Measurements from ENCODE around the gene CKLF.
"Not testable (repeated sequence)": the region's sequence is repeated elsewhere in the genome, so short reads cannot be mapped to it uniquely, and the experiment has no call there.

Gene CKLF

DNA sequence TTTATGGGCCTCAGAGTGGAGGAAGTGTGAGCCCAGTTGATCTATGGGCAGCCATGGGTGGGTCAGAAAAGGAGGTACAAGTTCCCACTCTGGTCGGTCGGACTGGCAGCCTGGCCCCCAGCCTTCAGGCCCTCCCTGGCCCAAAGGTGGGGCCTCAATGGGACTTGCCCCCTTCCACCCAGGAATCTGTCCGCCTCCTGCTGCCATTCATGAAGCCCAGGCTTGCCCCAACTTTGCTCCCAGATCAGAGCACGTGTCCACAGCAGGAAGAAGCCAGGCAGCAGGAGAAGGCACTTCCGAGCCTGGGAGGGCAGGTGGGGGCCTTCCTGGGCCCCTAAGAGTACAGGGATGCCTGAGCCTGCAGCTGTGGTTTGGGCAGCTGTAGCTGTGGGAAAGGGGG, 49.1 kb downstream of the CKLF start:
- DNase-seq = no peak

DNA sequence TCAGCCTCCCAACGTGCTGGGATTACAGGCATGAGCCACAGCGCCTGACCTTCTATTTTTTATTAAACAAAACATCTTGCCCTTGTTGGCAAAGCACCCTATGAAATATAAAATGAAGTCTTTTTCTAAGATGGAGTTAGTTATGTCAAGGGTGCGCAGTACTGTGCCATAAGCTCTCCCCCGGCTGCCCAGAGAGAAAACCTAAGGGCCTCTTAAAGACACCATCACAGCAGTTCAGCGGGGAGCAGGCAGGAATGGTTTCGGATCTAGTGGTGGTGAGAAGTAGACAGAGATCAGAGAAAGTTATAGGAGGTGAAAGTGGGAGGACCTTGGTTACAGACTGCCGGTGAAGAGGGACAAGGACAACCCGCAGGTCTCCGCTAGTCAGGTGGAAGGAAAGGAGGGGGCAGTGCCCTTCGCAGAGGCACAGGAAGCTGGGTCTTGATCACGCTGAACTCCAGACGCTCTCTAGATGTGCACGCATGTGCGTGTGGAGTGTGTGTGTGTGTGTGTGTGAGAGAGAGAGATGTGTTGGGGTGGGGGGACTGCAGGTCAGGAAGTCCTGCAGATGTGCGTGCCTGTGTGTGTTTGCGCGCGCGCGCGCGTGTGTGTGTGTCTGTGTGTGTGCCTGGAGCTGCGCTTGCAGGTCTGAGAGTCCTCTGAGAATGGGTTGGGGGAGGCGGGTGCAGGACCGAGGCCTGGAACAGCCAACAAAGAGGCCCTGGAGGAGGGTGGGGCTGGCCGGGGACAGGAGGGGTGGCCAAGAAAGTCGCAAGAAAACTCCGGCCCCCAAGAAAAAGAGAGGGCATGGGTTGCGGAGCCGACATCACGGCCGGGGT, 51.4 kb downstream of the CKLF start:
- peak; percentile 79 for DNase-seq

DNA sequence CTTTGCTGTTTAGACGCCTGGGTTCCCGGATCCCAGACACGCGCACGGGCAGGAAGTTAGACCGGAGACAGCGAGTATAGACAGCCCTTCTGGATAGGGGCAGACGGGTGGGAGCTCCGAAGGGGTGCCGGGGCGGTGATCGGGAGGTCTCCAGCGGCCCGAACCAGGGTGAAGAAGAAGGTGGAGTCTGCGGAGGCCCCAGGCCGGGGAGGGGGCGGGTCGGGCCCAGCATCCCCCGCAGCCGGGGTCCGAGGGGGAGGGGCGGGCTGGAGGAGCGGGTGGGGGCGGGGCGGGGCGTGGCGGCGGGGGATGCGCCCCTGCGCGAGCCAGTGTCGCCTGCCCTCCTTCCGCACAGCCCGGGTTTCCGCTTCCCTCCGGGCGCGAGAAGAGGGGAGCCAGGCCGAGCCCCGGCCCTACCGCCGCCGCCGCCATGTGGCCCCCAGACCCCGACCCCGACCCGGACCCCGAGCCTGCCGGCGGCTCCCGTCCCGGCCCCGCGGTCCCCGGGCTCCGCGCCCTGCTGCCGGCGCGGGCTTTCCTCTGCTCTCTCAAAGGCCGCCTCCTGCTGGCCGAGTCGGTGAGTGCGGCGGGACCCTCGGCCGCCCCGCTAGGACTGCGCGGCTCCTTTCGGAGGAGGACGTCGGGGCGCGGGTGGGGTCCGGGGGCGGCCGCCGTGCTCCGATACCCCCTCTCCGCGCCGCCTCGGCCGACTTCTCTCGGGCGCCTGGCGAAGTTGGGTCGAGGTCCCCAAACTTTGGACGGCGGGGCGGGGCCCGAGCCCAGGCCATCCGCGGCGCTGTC, 52.2 kb downstream of the CKLF start, which contains the start of gene CMTM3:
Gene CMTM3 (plus strand): TSS at position 329 of the 801 bp plus-strand sequence. CDS start 102 bp downstream, at position 431.
- DNase-seq = peak; percentile 77

DNA sequence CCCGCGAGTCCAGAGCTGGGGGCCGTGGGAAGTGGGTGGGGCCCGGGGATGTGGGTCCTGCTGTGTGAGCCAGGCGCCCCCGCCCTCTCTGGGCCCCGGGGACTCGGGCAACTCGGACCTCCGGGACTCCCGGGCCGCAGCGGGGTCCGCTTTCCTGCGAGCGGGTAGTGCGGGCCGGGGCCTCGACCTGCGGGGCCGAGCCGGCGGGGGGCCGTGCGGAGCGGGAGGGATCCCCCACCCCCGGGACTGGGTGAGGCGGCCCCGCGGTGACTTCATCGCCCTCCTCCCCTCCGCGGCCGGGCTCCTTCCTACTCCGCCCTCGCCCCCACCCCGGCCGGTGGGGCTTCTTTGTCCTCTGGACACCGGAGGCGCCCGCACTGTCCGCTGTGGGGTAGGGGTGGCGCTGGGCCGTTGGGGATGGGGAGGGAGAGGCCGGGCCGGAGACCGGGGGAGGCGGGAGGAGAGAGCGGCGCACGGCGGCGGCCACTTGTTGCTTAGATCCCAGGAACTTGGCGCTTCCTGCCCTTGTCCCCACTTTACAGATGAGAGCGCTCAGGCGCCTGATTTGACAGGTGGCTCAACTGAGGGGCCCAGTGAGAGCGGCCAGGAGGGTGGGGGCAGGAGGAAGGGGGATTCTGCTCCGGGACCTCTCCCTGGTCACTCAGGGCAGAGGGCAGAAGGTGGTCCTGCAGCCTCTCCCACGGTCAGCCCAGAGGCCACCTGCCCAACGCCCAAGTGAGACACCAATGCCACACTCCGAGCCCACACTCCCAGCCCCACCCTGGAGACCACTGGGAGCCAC, 53.0 kb downstream of the CKLF start:
- peak; percentile 41 for DNase-seq

GRCh38 chr16:66605979-66606751, 53.8 kb downstream of the CKLF start:
- DNase-seq = no peak

- DNase-seq = peak; percentile 91
Measured at GRCh38 chr16:66608241-66609138, 56.1 kb downstream of the CKLF start.

DNA sequence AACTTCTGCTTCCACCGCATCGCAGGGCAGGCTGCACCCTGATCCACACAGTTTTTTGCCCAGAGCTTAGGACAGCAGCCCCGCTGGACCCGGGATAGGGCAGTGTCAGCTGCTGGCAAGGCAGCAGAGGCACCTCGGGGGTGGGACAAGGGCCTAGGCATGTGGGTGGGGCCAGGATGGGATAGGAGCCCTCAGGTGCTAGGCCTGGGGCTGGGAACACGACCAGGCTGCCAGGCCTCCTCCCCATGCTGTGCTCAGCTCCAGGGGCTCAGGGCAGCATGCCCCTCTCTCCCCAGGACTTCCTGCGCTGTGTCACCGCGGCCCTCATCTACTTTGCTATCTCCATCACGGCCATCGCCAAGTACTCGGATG, 56.7 kb downstream of the CKLF start:
- DNase-seq = no peak

DNA sequence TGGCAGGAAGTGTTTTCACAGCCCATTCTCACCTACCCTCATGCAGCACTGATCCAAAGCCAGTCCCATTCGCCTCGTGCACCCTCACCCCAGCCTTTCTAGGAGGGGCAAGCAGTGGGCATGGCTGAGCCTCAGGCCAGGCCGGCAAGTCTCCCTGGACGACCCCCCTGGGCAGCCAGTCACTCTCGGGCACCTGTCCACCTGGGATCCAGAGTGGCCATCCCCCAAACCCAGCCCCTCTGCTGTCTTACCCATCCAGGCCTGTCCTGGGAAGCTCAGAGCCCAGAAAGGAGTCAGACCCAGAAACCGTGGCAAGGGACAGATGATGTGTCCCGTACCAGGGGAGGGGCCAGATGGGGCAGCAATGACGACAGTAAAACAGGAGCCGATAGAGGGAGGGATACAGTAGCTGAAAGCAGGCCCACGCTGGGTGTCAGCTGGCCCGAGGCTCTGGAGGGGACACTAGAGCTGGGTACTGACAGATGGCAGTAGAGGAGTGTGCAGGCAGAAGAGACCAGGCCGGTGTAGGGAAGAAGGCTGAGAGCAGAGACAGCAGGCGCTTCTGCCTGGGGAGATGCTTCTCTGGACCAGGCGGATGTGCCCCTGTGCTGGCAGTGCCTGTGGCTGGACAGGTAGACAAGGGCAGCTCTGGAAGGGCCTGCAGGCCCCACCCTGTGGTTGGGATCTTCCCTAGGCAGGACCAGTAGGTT, 57.9 kb downstream of the CKLF start:
- DNase-seq = no peak

DNA sequence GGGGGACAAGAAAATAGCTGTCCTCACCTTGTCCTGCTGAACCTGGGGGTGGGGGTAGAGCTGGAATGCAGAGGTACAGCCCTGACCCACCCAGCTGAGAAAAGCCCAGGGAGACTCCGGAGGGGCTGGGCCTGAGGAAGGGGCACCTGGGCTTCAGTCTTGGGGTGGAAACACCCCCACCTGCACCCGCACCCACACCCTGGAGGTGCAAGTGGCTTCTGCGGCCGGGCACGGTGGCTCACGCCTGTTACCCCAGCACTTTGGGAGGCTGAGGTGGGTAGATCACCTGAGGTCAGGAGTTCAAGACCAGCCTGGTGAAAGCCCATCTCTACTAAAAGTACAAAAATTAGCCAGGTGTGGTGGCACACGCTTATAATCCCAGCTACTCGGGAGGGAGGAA, 59.5 kb downstream of the CKLF start:
- DNase-seq = not testable (repeated sequence)

- DNase-seq = no peak
Measured at GRCh38 chr16:66612422-66612821, 60.0 kb downstream of the CKLF start.

DNA sequence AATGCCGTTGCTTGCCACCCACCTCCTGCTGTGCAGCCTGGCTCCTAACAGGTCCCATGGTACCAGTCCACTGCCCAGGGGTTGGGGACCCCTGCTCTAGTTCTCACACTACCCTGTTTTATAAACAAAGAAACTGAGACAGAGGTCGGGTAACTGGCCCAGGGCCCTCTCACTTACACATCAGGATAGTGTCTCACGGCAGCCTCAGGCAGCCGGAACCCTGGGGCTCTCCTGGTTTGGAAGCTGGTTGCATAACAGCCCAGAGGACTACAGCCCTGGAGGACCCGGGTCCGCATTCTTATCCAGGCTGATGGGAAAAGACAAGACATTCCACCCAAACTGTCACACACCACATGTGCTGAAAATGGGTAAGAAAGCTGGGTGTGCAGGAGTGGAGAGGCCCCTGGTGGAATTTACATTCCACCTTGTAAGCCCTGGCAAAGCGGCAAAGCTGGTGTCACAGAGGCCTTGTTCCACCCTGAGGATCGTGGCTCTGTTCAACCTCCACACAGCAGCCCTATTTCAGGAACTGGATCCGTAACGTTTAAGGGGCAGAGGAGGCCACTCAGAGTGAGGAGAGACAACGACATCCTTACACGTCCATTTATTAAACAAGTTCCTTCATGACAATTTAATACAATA, 61.9 kb downstream of the CKLF start:
- no peak for DNase-seq

Measured in hematopoietic multipotent progenitor cell treated with erythropoietin and hydrocortisone succinate and interleukin-3 and kit ligand, for 4 days (in vitro differentiated cells).